ENCODE measurements around the gene FBXL13. TPM values are rescaled to one million over a fixed set of nuclear protein-coding genes. Genes with fewer than 3 reads are reported as not detected.
"Not testable (repeated sequence)": the region's sequence is repeated elsewhere in the genome, so short reads cannot be mapped to it uniquely, and the experiment has no call there.

FBXL13 gene
- total and polyA plus RNA-seq, 2 experiments from 2014 or later = 2.1 to 2.2 TPM

GRCh38 chr7:102788770-102789169 lies 285.8 kb downstream of the FBXL13 start:
- not testable (repeated sequence) for H3K36me3 ChIP-seq; H3K27ac ChIP-seq; H3K4me3 ChIP-seq; DNase-seq (ENCODE audit: low read depth in 1 of 2, low spot score in 1 of 2); H3K27me3 ChIP-seq; H3K9me3 ChIP-seq (ENCODE audit: low read depth); H3K4me1 ChIP-seq (ENCODE audit: low read depth)

DNA sequence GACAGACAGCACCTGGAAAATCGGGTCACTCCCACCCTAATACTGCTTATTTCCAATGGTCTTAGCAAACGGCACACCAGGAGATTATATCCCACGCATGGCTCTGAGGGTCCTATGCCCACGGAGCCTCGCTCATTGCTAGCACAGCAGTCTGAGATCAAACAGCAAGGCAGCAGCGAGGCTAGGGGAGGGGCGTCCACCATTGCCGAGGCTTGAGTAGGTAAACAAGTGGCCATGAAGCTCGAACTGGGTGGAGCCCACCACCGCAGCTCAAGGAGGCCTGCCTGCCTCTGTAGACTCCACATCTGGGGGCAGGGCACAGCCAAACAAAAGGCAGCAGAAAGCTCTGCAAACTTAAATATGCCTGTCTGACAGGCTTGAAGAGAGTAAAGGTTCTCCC lies 293.7 kb downstream of the FBXL13 start:
- not testable (repeated sequence) for H3K9me3 ChIP-seq (ENCODE audit: low read depth); H3K36me3 ChIP-seq

DNA sequence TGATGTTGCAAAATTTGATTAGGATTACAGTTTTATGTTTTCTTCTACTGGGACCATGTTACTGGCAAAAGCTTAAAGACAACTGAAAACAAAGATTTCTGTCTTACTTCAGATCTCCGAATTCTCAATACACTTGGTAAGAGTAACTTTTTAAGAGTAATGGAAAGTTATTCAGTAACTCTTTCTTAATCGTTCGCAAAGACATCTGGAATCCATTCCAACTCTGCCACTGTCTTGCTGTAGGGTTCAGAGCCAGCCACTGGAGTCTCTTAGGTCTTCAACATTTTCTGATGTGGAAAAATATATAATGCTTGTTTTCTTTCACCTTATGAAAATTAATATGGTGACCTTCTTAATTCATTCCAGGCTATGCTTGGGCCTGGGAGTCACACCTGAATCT lies 295.9 kb downstream of the FBXL13 start:
- not testable (repeated sequence) for H3K27ac ChIP-seq; H3K9me3 ChIP-seq (ENCODE audit: low read depth); H3K4me1 ChIP-seq (ENCODE audit: low read depth); DNase-seq (ENCODE audit: low read depth in 1 of 2, low spot score in 1 of 2); H3K4me3 ChIP-seq; H3K27me3 ChIP-seq; H3K36me3 ChIP-seq

More for the DNA sequence above, 293.7 kb downstream of the FBXL13 start:
- not testable (repeated sequence) for H3K27ac ChIP-seq; H3K4me1 ChIP-seq (ENCODE audit: low read depth); H3K27me3 ChIP-seq; H3K4me3 ChIP-seq; DNase-seq (ENCODE audit: low read depth in 1 of 2, low spot score in 1 of 2)

DNA sequence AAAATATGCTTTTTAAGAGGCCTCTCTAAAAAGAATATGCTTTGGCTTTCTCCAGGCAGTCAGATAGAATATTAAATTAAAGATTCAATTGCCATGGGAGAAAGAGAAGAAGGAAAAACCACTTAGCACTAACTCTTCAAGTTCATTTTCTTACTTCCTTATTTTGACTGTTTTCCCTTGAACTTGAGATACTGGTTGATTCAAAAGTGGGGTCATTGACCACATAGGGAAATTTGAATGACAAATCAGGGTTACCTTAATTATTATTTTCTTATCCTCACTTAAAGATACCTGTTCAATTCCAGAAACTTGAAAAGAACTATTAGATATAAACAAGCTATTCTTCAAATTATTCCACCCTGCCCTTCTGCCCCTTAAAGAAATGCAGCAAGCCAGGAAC lies 298.4 kb downstream of the FBXL13 start:
- DNase-seq (ENCODE audit: low read depth in 1 of 2, low spot score in 1 of 2); H3K4me1 ChIP-seq (ENCODE audit: low read depth); H3K36me3 ChIP-seq; H3K27me3 ChIP-seq; H3K9me3 ChIP-seq (ENCODE audit: low read depth); H3K4me3 ChIP-seq; H3K27ac ChIP-seq: not testable (repeated sequence)

- not testable (repeated sequence) for H3K27me3 ChIP-seq; H3K27ac ChIP-seq; H3K4me3 ChIP-seq; DNase-seq (ENCODE audit: low read depth in 1 of 2, low spot score in 1 of 2); H3K36me3 ChIP-seq; H3K4me1 ChIP-seq (ENCODE audit: low read depth); H3K9me3 ChIP-seq (ENCODE audit: low read depth)
These were observed 304.1 kb downstream of the FBXL13 start for GRCh38 chr7:102770467-102770866.

GRCh38 chr7:102769657-102770192 lies 304.9 kb downstream of the FBXL13 start:
- H3K27me3 ChIP-seq; H3K36me3 ChIP-seq; H3K4me3 ChIP-seq; H3K27ac ChIP-seq; H3K9me3 ChIP-seq (ENCODE audit: low read depth); DNase-seq (ENCODE audit: low read depth in 1 of 2, low spot score in 1 of 2); H3K4me1 ChIP-seq (ENCODE audit: low read depth): not testable (repeated sequence)

DNA sequence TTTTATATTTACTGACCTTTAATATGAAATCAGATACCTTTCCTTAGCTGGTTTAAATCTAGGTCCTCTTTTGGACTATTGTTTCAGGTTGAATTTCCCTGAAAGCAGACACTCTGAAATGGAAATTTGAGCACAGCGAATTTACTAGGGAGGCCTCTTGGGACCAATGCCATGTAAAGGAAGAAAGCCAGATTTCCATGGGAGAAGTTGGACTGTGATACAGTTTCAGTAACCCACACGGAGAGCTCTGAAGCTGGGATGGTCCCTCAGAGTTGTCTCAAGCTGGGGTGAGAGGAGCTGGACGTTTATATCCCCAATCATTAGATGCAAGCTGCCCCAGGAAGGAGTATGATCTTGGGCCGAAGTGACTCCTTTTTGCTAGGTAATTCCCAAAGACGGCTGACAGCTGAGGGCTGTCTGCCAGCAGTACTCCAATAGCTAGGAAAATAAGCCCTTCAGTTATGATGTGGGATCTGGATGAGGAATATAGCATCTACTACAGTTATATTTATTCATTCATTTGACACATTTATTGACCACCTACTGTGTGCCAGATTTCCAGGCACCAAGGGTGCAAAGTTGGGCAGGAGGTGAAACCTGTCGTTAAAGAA lies 311.2 kb downstream of the FBXL13 start:
- DNase-seq (ENCODE audit: low read depth in 1 of 2, low spot score in 1 of 2); H3K36me3 ChIP-seq; H3K4me1 ChIP-seq (ENCODE audit: low read depth): not testable (repeated sequence)

More for the DNA sequence above, 311.2 kb downstream of the FBXL13 start:
- H3K27me3 ChIP-seq; H3K9me3 ChIP-seq (ENCODE audit: low read depth); H3K27ac ChIP-seq; H3K4me3 ChIP-seq: not testable (repeated sequence)

Other genes starting within 250 kb of the FBXL13 start
- 5.7 and 9.7 TPM in 2 replicates for gene LRRC17, start 161.8 kb downstream of the FBXL13 start, total RNA-seq
- gene LRRC17, start 161.8 kb downstream of the FBXL13 start, polyA plus RNA-seq = 4.3 and 8.0 TPM in 2 replicates
- 29.7 and 33.9 TPM in 2 replicates for gene ARMC10, start 344 bp upstream of the FBXL13 start, total RNA-seq
- 38.4 and 57.6 TPM in 2 replicates for gene ARMC10, start 344 bp upstream of the FBXL13 start, polyA plus RNA-seq
- gene NAPEPLD, start 74.3 kb upstream of the FBXL13 start, total RNA-seq = 7.0 and 9.2 TPM in 2 replicates
- gene NAPEPLD, start 74.3 kb upstream of the FBXL13 start, polyA plus RNA-seq = 15.7 and 20.4 TPM in 2 replicates
- gene PMPCB, start 222.6 kb upstream of the FBXL13 start, total RNA-seq = 67.4 and 76.4 TPM in 2 replicates
- 92.2 and 102 TPM in 2 replicates for gene PMPCB, start 222.6 kb upstream of the FBXL13 start, polyA plus RNA-seq